Activated CD4-positive, alpha-beta T cell treated with anti-CD3 and anti-CD28 coated beads, Interleukin-2, Interleukin-4, amounts not matched to agents 100 ng/mL and 50 ng/mL, durations not matched to agents 16 hours and 8 hours (primary cell): ENCODE measurements around the gene SYTL4.

Experiments used
- DNase-seq: peaks from one replicate; pipeline ENCODE4 v3.0.0-alpha.2; 2020; ENCODE audit warnings: low spot score

SYTL4 gene

GRCh38 chrX:100647739-100648138 is 84.2 kb downstream of the SYTL4 start:
- no peak for DNase-seq

- DNase-seq = no peak
These were observed 84.8 kb downstream of the SYTL4 start for GRCh38 chrX:100647095-100647494.

GRCh38 chrX:100645106-100645505 is 86.8 kb downstream of the SYTL4 start:
- DNase-seq = no peak

GRCh38 chrX:100643956-100644860 is 87.7 kb downstream of the SYTL4 start, which contains the start of gene SRPX2:
TSS of gene SRPX2 (plus strand) at chrX:100644199. CDS start at chrX:100646323, 2,124 bp downstream.
- DNase-seq = no peak

GRCh38 chrX:100643212-100643611 is 88.7 kb downstream of the SYTL4 start:
- DNase-seq = no peak

GRCh38 chrX:100642290-100642689 is 89.6 kb downstream of the SYTL4 start:
- no peak for DNase-seq

- DNase-seq = peak; percentile 68
These were observed 95.5 kb downstream of the SYTL4 start, which contains the start of gene TSPAN6 for GRCh38 chrX:100636321-100636991. TSS of gene TSPAN6 (minus strand) at chrX:100636806. CDS start at chrX:100636694, 112 bp downstream.

GRCh38 chrX:100635989-100636320 is 96.0 kb downstream of the SYTL4 start:
- DNase-seq = no peak

GRCh38 chrX:100635040-100635439 is 96.9 kb downstream of the SYTL4 start:
- no peak for DNase-seq

GRCh38 chrX:100625985-100626491 is 105.9 kb downstream of the SYTL4 start:
- DNase-seq = peak; percentile 69
